WTC11 (cell line): ENCODE data around the gene CEP70. TPM values are rescaled to one million over a fixed set of nuclear protein-coding genes. Genes with fewer than 3 reads are reported as not detected.

ENCODE experiments used
- ATAC-seq: fragments of 200-7000 bp; cut with Tn5 transposase; 2 replicates; pipeline ENCODE4 v1.10.0; 2021; ENCODE audit warnings: mild to moderate bottlenecking, moderate library complexity
- CTCF ChIA-PET: fragments of 300-600 bp; sonication (Branson Sonifier 250); formaldehyde crosslinking; loops from one replicate; lab custom pipeline; 2021; ENCODE audit warnings: antibody characterized with exemption; lab: Charles Lee
- POLR2A ChIA-PET: fragments of 350-600 bp; sonication (Branson Sonifier 250); formaldehyde crosslinking; loops from one replicate; lab custom pipeline; 2021; ENCODE audit warnings: antibody characterized with exemption; lab: Charles Lee
- DNase-seq: peaks from one replicate; pipeline ENCODE4 v3.0.0; 2021; ENCODE audit warnings: low spot score
- H3K27ac Mint-ChIP-seq: 2 replicates; pipeline ENCODE4 v1.8.0; 2021; ENCODE audit warnings: mixed read lengths
- H3K27me3 Mint-ChIP-seq: 2 replicates; pipeline ENCODE4 v1.8.0; 2021; ENCODE audit warnings: low read depth, mild to moderate bottlenecking, moderate library complexity, mixed read lengths
- H3K36me3 Mint-ChIP-seq: 2 replicates; pipeline ENCODE4 v1.8.0; 2021; ENCODE audit warnings: mixed read lengths
- H3K4me1 Mint-ChIP-seq: 2 replicates; pipeline ENCODE4 v1.8.0; 2022; ENCODE audit warnings: mixed read lengths
- H3K4me3 Mint-ChIP-seq: 2 replicates; pipeline ENCODE4 v1.8.0; 2021; ENCODE audit warnings: mild to moderate bottlenecking, moderate library complexity, mixed read lengths
- H3K9me3 Mint-ChIP-seq: 2 replicates; pipeline ENCODE4 v1.8.0; 2021; ENCODE audit warnings: mixed read lengths
- AR ChIP-seq: fragments of 250-450 bp; sonication (Bioruptor Pico); IDR thresholded peaks from 2 replicates; pipeline ENCODE4 v1.9.0; 2021; ENCODE audit warnings: mild to moderate bottlenecking
- ETV6 ChIP-seq: sonication (generic); formaldehyde crosslinking; IDR thresholded peaks from 2 replicates; pipeline ENCODE4 v1.8.1; 2022; ENCODE audit warnings: mild to moderate bottlenecking, missing genetic modification reagents
- GABPB1 ChIP-seq: sonication (generic); formaldehyde crosslinking; IDR thresholded peaks from 2 replicates; pipeline ENCODE4 v1.8.1; 2023; ENCODE audit warnings: mild to moderate bottlenecking, missing genetic modification reagents
- MAX ChIP-seq: sonication (generic); formaldehyde crosslinking; IDR thresholded peaks from 2 replicates; pipeline ENCODE4 v1.8.0; 2022; ENCODE audit warnings: mild to moderate bottlenecking, missing genetic modification reagents
- MLX ChIP-seq: sonication (generic); formaldehyde crosslinking; IDR thresholded peaks from 2 replicates; pipeline ENCODE4 v1.8.1; 2023; ENCODE audit warnings: mild to moderate bottlenecking, missing genetic modification reagents, moderate library complexity
- MYBL2 ChIP-seq: sonication (generic); formaldehyde crosslinking; IDR thresholded peaks from 2 replicates; pipeline ENCODE4 v1.8.1; 2023; ENCODE audit warnings: mild to moderate bottlenecking, moderate library complexity, missing genetic modification reagents
- NR3C1 ChIP-seq: sonication (generic); formaldehyde crosslinking; conservative IDR thresholded peaks from 2 replicates; pipeline ENCODE4 v1.8.1; 2023; ENCODE audit warnings: low read depth, mild to moderate bottlenecking, missing genetic modification reagents
- PRDM15 ChIP-seq: sonication (generic); formaldehyde crosslinking; IDR thresholded peaks from 2 replicates; pipeline ENCODE4 v1.8.0; 2022; ENCODE audit warnings: missing genetic modification reagents
- PRRX2 ChIP-seq: fragments of 250-450 bp; sonication (Bioruptor Pico); IDR thresholded peaks from 2 replicates; pipeline ENCODE4 v1.8.0; 2021; ENCODE audit warnings: mild to moderate bottlenecking
- RORB ChIP-seq: fragments of 250-450 bp; sonication (Bioruptor Pico); IDR thresholded peaks from 2 replicates; pipeline ENCODE4 v1.9.0; 2021; ENCODE audit warnings: mild to moderate bottlenecking
- SMAD3 ChIP-seq: sonication (generic); formaldehyde crosslinking; IDR thresholded peaks from 2 replicates; pipeline ENCODE4 v1.8.0; 2022; ENCODE audit warnings: missing genetic modification reagents, mild to moderate bottlenecking, borderline replicate concordance
- TCF7 ChIP-seq: sonication (generic); formaldehyde crosslinking; IDR thresholded peaks from 2 replicates; pipeline ENCODE4 v1.8.0; 2022; ENCODE audit warnings: mild to moderate bottlenecking, low read depth, missing genetic modification reagents, moderate library complexity
- TEAD1 ChIP-seq: sonication (generic); formaldehyde crosslinking; IDR thresholded peaks from 2 replicates; pipeline ENCODE4 v1.8.0; 2022; ENCODE audit warnings: mild to moderate bottlenecking, missing genetic modification reagents
- ZNF671 ChIP-seq: fragments of 250-450 bp; sonication (Bioruptor Pico); IDR thresholded peaks from 2 replicates; pipeline ENCODE4 v1.8.0; 2021; ENCODE audit warnings: mild to moderate bottlenecking
- total RNA-seq: library from RNA; stranded (reverse); gene quantifications from 3 replicates; pipeline ENCODE4 v1.2.3, GENCODE V29; 2021

Gene CEP70
- total RNA-seq, 1 experiment from 2014 or later = 27.2 TPM

GRCh38 chr3:138620431-138620830, 26.4 kb upstream of the CEP70 start:
- Mint-ChIP-seq H3K27ac (no peak overlapping the region), H3K4me1 (no peaks in the 10 kb centered on the region), H3K27me3 (no peaks in the 10 kb centered on the region), H3K36me3 (no peaks in the 10 kb centered on the region), H3K9me3 (no peaks in the 10 kb centered on the region), H3K4me3 (no peak overlapping the region)
- POLR2A ChIA-PET = no interaction called here
- TF ChIP-seq MAX (CRISPR knock-in tag) (no peak), TEAD1 (CRISPR knock-in tag) (no peak), MYBL2 (no peak), PRRX2 (CRISPR knock-in tag) (no peak), GABPB1 (no peak)
- ATAC-seq (no peak), DNase-seq (no peak)
- CTCF ChIA-PET = interaction anchor here (1.9 kb wide), 1 partner anchor 295 kb away, joined by 6 read pairs; no protein-coding TSS in a partner anchor

- DNase-seq = no peak
- Mint-ChIP-seq H3K9me3 (no peaks in the 10 kb centered on the region), H3K27me3 (no peaks in the 10 kb centered on the region), H3K4me1 (peaks cover 11% of the 10 kb centered on the region), H3K4me3 (no peak overlapping the region), H3K36me3 (no peaks in the 10 kb centered on the region), H3K27ac (no peak overlapping the region)
- no peak for ATAC-seq
- ChIA-PET CTCF (no interaction called here), POLR2A (no interaction called here)
- no peak for TF ChIP-seq RORB (CRISPR knock-in tag)
- TF ChIP-seq MLX (CRISPR knock-in tag) = no peak
- no peak for TF ChIP-seq TCF7 (CRISPR knock-in tag)
- TF ChIP-seq SMAD3 = no peak
Observed at GRCh38 chr3:138615462-138615861, 21.4 kb upstream of the CEP70 start.

- DNase-seq (no peak), ATAC-seq (no peak)
- ChIA-PET POLR2A (interaction anchor here (0.6 kb wide), 1 partner anchor 16 kb away, joined by 4 read pairs; the partner anchor contains the start of gene CEP70), CTCF (interaction anchor here (0.6 to 2.5 kb wide), 3 partner anchors 306 to 326 kb away, joined by 3 to 9 read pairs (median 4); no protein-coding TSS in a partner anchor)
- Mint-ChIP-seq H3K27ac (no peak overlapping the region), H3K4me3 (peak overlapping the region; percentile 69), H3K36me3 (no peaks in the 10 kb centered on the region), H3K4me1 (peaks cover 23% of the 10 kb centered on the region), H3K9me3 (no peaks in the 10 kb centered on the region), H3K27me3 (peaks cover 17% of the 10 kb centered on the region)
- TF ChIP-seq NR3C1 (CRISPR knock-in tag) = no peak
- no peak for TF ChIP-seq MAX (CRISPR knock-in tag)
- no peak for TF ChIP-seq AR (CRISPR knock-in tag)
- no peak for TF ChIP-seq ETV6 (CRISPR knock-in tag)
- TF ChIP-seq ZNF671 (CRISPR knock-in tag) = no peak
- no peak for TF ChIP-seq RORB (CRISPR knock-in tag)
- TF ChIP-seq PRDM15 = no peak
Observed at GRCh38 chr3:138609898-138610266, 15.8 kb upstream of the CEP70 start.
